Measurements from ENCODE around the gene SDHB.

GRCh38 chr1:17023102-17023501, 30.7 kb downstream of the SDHB start:
- TF ChIP-seq CTCF (conservative IDR thresholded peaks at IDR 0.05; ENCODE audit: low read depth, low read length) (no peak), EZH2 (IDR thresholded peaks at IDR 0.05; ENCODE audit: low read length, unreplicated experiment) (no peak), EZH2phosphoT487 (IDR thresholded peaks at IDR 0.05; ENCODE audit: borderline replicate concordance, low read length) (no peak)
